A549 (cell line): ENCODE data around the gene CCDC7. TPM values are rescaled to one million over a fixed set of nuclear protein-coding genes. Genes with fewer than 3 reads are reported as not detected.
A peak's percentile ranks its signal among the peaks of the same experiment; 100 is the strongest.
"Not testable (repeated sequence)": the region's sequence is repeated elsewhere in the genome, so short reads cannot be mapped to it uniquely, and the experiment has no call there.

Source experiments
- ATAC-seq, 2 experiments: fragments of 200-7000 bp in 1 of 2; fragments of >200 bp in 1 of 2; cut with Nextera tagmentation in 1 of 2; cut with Tn5 transposase in 1 of 2; 3 replicates each; pipeline versions ENCODE4 v1.8.0 to v1.9.1; 2018 to 2020; ENCODE audit warnings: mild to moderate bottlenecking in 1 of 2, moderate library complexity in 1 of 2
- CTCF ChIA-PET: fragments of 300-600 bp; sonication (Branson Sonifier 250); formaldehyde crosslinking; extraction: SDS; loops from one replicate; lab custom pipeline; 2021; ENCODE audit warnings: antibody characterized with exemption, inconsistent platforms; lab: Yijun Ruan, JAX
- POLR2A ChIA-PET: fragments of 350-600 bp; formaldehyde crosslinking; extraction: SDS; loops from one replicate; lab custom pipeline; 2021; ENCODE audit warnings: antibody characterized with exemption, inconsistent platforms; lab: Yijun Ruan, JAX
- DNase-seq, 2 experiments: peaks; one replicate each; pipeline versions ENCODE4 v3.0.0 to v3.0.0-alpha.2; 2011 to 2016; ENCODE audit warnings: low read depth in 1 of 2, low spot score in 1 of 2
- FAIRE-seq: peaks from 2 replicates; lab custom pipeline; 2011; peaks lifted over from hg19 to GRCh38; lab: Jason Lieb, UNC
- H3K27ac ChIP-seq, 2 experiments: fragments of >200 bp; sonication (Bioruptor Twin); formaldehyde crosslinking; 3 replicates each; pipeline ENCODE4 v1.5.1; 2016 to 2017
- H3K4me1 ChIP-seq: fragments of >200 bp; sonication (Bioruptor Twin); formaldehyde crosslinking; 3 replicates; pipeline ENCODE4 v1.6.1; 2016
- H3K4me2 ChIP-seq: fragments of >200 bp; sonication (Bioruptor Twin); formaldehyde crosslinking; 3 replicates; pipeline ENCODE4 v1.6.1; 2016
- H3K4me3 ChIP-seq: fragments of >200 bp; sonication (Bioruptor Twin); formaldehyde crosslinking; 3 replicates; pipeline ENCODE4 v1.5.1; 2016
- H3K9me3 ChIP-seq: fragments of >200 bp; sonication (Bioruptor Twin); formaldehyde crosslinking; 3 replicates; pipeline ENCODE4 v1.6.1; 2016
- CBX2 ChIP-seq: fragments of 200-600 bp; sonication (generic); IDR thresholded peaks from 2 replicates; pipeline ENCODE4 v1.6.1; 2016; ENCODE audit warnings: low read depth, mild to moderate bottlenecking, borderline replicate concordance
- CEBPB ChIP-seq, 2 experiments: fragments of >200 bp in 1 of 2; sonication (Bioruptor Twin) in 1 of 2; formaldehyde crosslinking in 1 of 2; IDR thresholded peaks; 2 replicates each; pipeline ENCODE4 v1.6.1; 2012 to 2016
- FOSB ChIP-seq: fragments of 250-450 bp; sonication (Bioruptor Pico); IDR thresholded peaks from 2 replicates; pipeline ENCODE4 v1.5.0; 2020; ENCODE audit warnings: mild to moderate bottlenecking, moderate library complexity
- FOXS1 ChIP-seq: fragments of 250-450 bp; sonication (Bioruptor Pico); IDR thresholded peaks from 2 replicates; pipeline ENCODE4 v1.5.0; 2020; ENCODE audit warnings: mild to moderate bottlenecking, moderate library complexity
- HEYL ChIP-seq: fragments of 250-450 bp; sonication (Bioruptor Pico); IDR thresholded peaks from 2 replicates; pipeline ENCODE4 v1.8.0; 2021; ENCODE audit warnings: mild to moderate bottlenecking, moderate library complexity
- HOXA7 ChIP-seq: fragments of 250-450 bp; sonication (Bioruptor Pico); IDR thresholded peaks from 2 replicates; pipeline ENCODE4 v1.5.0; 2020; ENCODE audit warnings: mild to moderate bottlenecking, moderate library complexity
- KDM1A ChIP-seq: fragments of 200-600 bp; sonication (generic); IDR thresholded peaks from 2 replicates; pipeline ENCODE4 v1.6.1; 2016; ENCODE audit warnings: low read depth, mild to moderate bottlenecking
- NPAS2 ChIP-seq: fragments of 250-450 bp; sonication (Bioruptor Pico); IDR thresholded peaks from 2 replicates; pipeline ENCODE4 v1.8.0; 2022; ENCODE audit warnings: mild to moderate bottlenecking, moderate library complexity, borderline replicate concordance
- NR3C1 ChIP-seq: fragments of >200 bp; sonication (Bioruptor Twin); formaldehyde crosslinking; IDR thresholded peaks from 3 replicates; pipeline ENCODE4 v1.6.1; 2017
- POLR2AphosphoS2 ChIP-seq: conservative IDR thresholded peaks from 2 replicates; pipeline ENCODE4 v1.6.1; 2012; ENCODE audit warnings: low read length, improper control_type of control experiment, inconsistent platforms
- RAD21 ChIP-seq, 2 experiments: fragments of >200 bp in 1 of 2; sonication (Bioruptor Twin) in 1 of 2; formaldehyde crosslinking in 1 of 2; IDR thresholded peaks in 1 of 2; conservative IDR thresholded peaks in 1 of 2; 2 replicates in 1 of 2; 3 replicates in 1 of 2; pipeline ENCODE4 v1.6.1; 2012 to 2018; ENCODE audit warnings: inconsistent platforms in 1 of 2
- RARB ChIP-seq: fragments of 250-450 bp; sonication (Bioruptor Pico); IDR thresholded peaks from 2 replicates; pipeline ENCODE4 v1.8.0; 2021; ENCODE audit warnings: mild to moderate bottlenecking, moderate library complexity
- TP53 ChIP-seq: fragments of 250-450 bp; sonication (Bioruptor Pico); IDR thresholded peaks from 2 replicates; pipeline ENCODE4 v1.5.0; 2021; ENCODE audit warnings: mild to moderate bottlenecking, moderate library complexity
- ZC3H11A ChIP-seq: fragments of 450-650 bp; IDR thresholded peaks from 2 replicates; pipeline ENCODE4 v1.6.1; 2014; ENCODE audit warnings: antibody characterized with exemption, mild to moderate bottlenecking
- ZNF302 ChIP-seq: fragments of 250-450 bp; sonication (Bioruptor Pico); IDR thresholded peaks from 2 replicates; pipeline ENCODE4 v1.9.0; 2021; ENCODE audit warnings: inconsistent platforms, mild to moderate bottlenecking, moderate library complexity
- WGBS: methylation state at CpG from one replicate; pipeline ENCODE4 v1.1.6; 2017; ENCODE audit errors: missing lambda C conversion rate; 5-methylcytosine and 5-hydroxymethylcytosine counted together
- polyA plus RNA-seq, 4 experiments: library from polyadenylated mRNA; depleted of rRNA in 3 of 4; stranded (reverse); fragments of >200 nt; fragmentation: RNase III in 1 of 4; extraction: RNeasy Plus Mini Kit Qiagen cat#74134 plus additional on column Dnase treatment in 1 of 4; gene quantifications; 2 replicates in 3 of 4; 3 replicates in 1 of 4; pipeline ENCODE4 v1.2.3, GENCODE V29; 2011 to 2017
- TF ChIP-seq, protein P1 (sequence below): fragments of 450-650 bp; IDR thresholded peaks from 2 replicates; pipeline ENCODE4 v1.6.1; 2014; ENCODE audit warnings: antibody characterized with exemption
- TF ChIP-seq, protein P2 (sequence below): IDR thresholded peaks from 2 replicates; pipeline ENCODE4 v1.6.1; 2012
- TF ChIP-seq, protein P3 (sequence below): fragments of >200 bp; sonication (Bioruptor Twin); formaldehyde crosslinking; IDR thresholded peaks from 3 replicates; pipeline ENCODE4 v1.6.1; 2016
- TF ChIP-seq, protein P4 (sequence below): fragments of 250-450 bp; sonication (Bioruptor Pico); IDR thresholded peaks from 2 replicates; pipeline ENCODE4 v1.5.0; 2021; ENCODE audit warnings: mild to moderate bottlenecking, moderate library complexity, borderline replicate concordance

The CCDC7 gene
- polyA plus RNA-seq, 2 of the 4 experiments (the other 2 are of a cell fraction), result 1.2 to 2.9 TPM

DNA sequence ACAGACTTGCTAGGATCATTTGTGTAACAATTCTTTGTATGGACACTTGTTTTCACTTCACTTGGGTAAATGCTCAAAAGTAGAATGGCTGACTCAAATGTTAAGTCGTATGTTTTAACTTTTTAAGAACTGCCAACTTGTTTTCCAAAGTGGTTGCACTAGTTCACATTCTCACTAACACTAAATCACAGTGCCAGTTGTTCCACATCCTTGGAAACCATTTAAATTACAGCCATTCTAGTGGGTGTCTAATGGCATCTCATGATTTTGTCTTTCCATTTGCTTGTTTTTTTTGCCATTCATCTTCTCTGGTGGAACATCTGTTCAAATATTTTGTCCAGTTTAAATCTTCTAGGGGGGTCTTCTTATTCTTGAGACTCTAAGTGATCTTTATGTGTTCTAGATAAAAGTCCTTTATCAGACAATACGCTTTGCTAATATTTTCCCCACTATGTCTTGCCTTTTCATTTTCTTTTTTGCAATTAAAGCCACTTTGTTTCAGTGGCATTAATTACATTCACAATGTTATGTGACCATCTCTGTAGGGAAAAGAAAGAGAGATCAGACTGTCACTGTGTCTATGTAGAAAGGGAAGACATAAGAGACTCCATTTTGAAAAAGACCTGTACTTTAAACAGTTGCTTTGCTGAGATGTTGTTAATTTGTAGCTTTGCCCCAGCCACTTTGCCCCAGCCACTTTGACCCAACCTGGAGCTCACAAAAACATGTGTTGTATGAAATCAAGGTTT is 448.1 kb downstream of the CCDC7 start (continued):
- TF ChIP-seq, protein P1, sequence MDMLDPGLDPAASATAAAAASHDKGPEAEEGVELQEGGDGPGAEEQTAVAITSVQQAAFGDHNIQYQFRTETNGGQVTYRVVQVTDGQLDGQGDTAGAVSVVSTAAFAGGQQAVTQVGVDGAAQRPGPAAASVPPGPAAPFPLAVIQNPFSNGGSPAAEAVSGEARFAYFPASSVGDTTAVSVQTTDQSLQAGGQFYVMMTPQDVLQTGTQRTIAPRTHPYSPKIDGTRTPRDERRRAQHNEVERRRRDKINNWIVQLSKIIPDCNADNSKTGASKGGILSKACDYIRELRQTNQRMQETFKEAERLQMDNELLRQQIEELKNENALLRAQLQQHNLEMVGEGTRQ, result no peak

DNA sequence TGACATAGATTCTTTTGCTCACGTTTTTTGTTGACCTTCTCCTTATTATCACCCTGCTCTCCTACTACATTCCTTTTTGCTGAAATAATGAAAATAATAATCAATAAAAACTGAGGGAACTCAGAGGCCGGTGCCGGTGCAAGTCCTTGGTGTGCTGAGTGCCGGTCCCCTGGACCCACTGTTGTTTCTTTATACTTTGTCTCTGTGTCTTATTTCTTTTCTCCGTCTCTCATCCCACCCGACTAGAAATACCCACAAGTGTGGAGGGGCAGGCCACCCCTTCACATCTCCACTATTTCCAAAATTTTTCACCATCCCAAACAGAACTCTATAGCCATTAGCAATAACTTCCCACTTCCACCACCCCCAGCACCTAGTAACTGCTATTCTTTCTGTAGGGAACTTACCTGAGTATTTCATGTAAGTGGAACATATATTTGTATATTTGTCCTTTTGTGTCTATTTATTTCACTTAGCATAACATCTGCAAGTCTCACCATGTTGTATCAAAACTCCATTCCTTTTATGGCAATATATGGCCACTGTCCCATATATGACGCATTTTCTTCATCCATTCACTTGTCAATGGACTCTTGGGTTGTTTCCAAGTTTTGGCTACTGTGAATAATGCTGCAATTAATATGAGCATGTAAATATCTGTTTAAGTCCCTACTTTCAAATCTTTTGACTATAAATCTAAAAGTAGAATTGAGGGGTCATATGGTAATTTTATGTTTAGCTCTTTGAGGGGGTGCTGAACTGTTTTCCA is 449.4 kb downstream of the CCDC7 start:
- TF ChIP-seq POLR2AphosphoS2 (peak; percentile 87; the same call in 1 of the 2 replicates), RARB (CRISPR knock-in tag) (peak; percentile 52; the same call in 1 of the 2 replicates), FOSB (CRISPR knock-in tag) (0 out of 2 replicates have a peak, but pooled peaks have one; percentile 71), TP53 (CRISPR knock-in tag) (peak; percentile 47; the same call in 1 of the 2 replicates), HOXA7 (CRISPR knock-in tag) (peak; percentile 90)
- H3K27ac ChIP-seq, FAIRE-seq, DNase-seq, H3K4me3 ChIP-seq, ATAC-seq, H3K9me3 ChIP-seq, POLR2A ChIA-PET, H3K4me2 ChIP-seq, H3K4me1 ChIP-seq, CTCF ChIA-PET: not testable (repeated sequence)
- 88% methylated on average over 7 of the region's 7 CpGs for WGBS

DNA sequence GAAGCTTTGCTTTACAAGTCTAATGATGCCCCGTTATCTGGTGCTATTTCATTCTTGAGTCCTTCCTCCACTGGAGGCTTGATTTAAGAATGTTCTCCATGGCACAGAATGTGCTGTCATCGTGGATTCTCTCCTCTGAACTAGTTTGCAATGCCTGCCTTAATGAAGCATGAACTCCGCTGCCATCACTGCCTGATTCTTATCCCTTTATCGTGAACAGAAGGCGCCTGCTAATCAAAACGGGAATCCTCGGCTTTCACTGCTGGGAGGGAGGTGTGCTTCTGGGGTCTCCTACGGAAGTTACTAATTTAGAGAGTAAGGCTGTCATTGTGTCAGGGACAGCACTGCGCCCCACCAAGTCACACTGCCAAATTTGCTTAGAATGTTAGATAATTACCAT is 455.9 kb downstream of the CCDC7 start:
- Histone ChIP-seq H3K4me1 (peaks cover 36% of the 10 kb centered on the region), H3K27ac (no peak overlapping the region), H3K9me3 (no peaks in the 10 kb centered on the region), H3K4me3 (no peak overlapping the region), H3K4me2 (no peak overlapping the region)
- WGBS, result 88% methylated on average over 9 of the region's 9 CpGs
- FAIRE-seq, result no peak
- POLR2A ChIA-PET, result no interaction called here
- CTCF ChIA-PET, result no interaction called here
- 0 out of 2 replicates have a peak, but pooled peaks have one; percentile 19 for TF ChIP-seq TP53 (CRISPR knock-in tag)
- TF ChIP-seq NR3C1, result no peak
- no peak for ATAC-seq
- no peak for DNase-seq

DNA sequence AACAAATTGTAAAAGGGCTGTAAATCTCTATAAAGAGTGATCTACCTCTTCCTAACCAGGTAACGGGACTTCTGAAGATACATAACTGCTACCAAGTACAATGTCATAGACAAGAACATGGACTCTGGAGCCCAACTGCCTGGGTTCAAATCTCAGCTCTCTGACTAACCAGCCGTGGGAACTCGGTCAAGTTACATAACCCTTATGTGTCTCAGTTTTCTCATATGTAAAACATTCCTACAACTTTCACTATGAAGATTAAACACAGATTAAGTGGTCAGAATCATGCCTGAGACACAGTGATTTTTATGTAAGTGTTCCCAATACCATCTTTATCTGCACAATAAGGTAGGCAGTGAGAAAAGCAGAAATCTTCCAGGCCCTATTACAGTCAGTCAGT is 459.5 kb downstream of the CCDC7 start:
- peak in 1 of 2 experiments; percentile 5; a peak in 2 of 6 replicates for ATAC-seq
- 82% methylated on average over 3 of the region's 3 CpGs for WGBS
- no peak for DNase-seq
- no peak overlapping the region for H3K4me2 ChIP-seq
- H3K4me1 ChIP-seq, result peaks cover 72% of the 10 kb centered on the region
- H3K4me3 ChIP-seq, result no peak overlapping the region
- ChIA-PET CTCF (no interaction called here), POLR2A (no interaction called here)
- no peaks in the 10 kb centered on the region for H3K9me3 ChIP-seq
- H3K27ac ChIP-seq, result no peak overlapping the region
- no peak for FAIRE-seq
- TF ChIP-seq CEBPB (IDR thresholded peaks at IDR 0.05), result no peak
- TF ChIP-seq HOXA7 (CRISPR knock-in tag), result 0 out of 2 replicates have a peak, but pooled peaks have one; percentile 10

DNA sequence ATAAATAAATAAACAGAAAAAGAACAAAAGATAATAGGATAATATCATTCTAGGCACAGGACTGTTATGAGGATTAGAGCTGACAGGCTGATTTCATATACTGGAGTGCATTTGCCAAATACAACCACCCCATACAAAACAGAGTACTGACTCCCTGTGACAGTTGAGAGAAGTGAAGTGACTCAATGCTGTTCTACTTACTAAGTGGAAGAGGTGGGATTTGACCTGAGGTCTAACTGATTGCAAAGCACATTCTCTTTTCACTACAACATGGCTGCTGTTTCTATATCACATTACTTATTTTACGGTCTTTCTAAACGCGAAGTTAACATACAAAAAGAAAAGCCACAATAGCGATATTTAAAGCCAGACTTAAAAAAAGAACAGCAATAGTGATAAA is 460.7 kb downstream of the CCDC7 start:
- no peak overlapping the region for H3K27ac ChIP-seq
- H3K4me2 ChIP-seq, result no peak overlapping the region
- POLR2A ChIA-PET, result no interaction called here
- WGBS, result 89% methylated on average over 4 of the region's 4 CpGs
- no peaks in the 10 kb centered on the region for H3K9me3 ChIP-seq
- peak; percentile 38 to 40; a peak in 4 of 6 replicates for ATAC-seq
- no peak for FAIRE-seq
- peaks cover 83% of the 10 kb centered on the region for H3K4me1 ChIP-seq
- CTCF ChIA-PET, result interaction anchor here (1.7 kb wide), 1 partner anchor 101 kb away, joined by 3 read pairs; no protein-coding TSS in a partner anchor
- H3K4me3 ChIP-seq, result no peak overlapping the region
- no peak for DNase-seq
- no peak for TF ChIP-seq HEYL (CRISPR knock-in tag)
- TF ChIP-seq, protein P2, sequence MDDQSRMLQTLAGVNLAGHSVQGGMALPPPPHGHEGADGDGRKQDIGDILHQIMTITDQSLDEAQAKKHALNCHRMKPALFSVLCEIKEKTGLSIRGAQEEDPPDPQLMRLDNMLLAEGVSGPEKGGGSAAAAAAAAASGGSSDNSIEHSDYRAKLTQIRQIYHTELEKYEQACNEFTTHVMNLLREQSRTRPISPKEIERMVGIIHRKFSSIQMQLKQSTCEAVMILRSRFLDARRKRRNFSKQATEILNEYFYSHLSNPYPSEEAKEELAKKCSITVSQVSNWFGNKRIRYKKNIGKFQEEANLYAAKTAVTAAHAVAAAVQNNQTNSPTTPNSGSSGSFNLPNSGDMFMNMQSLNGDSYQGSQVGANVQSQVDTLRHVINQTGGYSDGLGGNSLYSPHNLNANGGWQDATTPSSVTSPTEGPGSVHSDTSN, result no peak
- TF ChIP-seq, protein P3, sequence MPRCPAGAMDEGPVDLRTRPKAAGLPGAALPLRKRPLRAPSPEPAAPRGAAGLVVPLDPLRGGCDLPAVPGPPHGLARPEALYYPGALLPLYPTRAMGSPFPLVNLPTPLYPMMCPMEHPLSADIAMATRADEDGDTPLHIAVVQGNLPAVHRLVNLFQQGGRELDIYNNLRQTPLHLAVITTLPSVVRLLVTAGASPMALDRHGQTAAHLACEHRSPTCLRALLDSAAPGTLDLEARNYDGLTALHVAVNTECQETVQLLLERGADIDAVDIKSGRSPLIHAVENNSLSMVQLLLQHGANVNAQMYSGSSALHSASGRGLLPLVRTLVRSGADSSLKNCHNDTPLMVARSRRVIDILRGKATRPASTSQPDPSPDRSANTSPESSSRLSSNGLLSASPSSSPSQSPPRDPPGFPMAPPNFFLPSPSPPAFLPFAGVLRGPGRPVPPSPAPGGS, result no peak
- peak; percentile 67; the same call in 1 of the 2 replicates for TF ChIP-seq HOXA7 (CRISPR knock-in tag)
- no peak for TF ChIP-seq RAD21 (conservative IDR thresholded peaks at IDR 0.05 in 1 of 2, IDR thresholded peaks at IDR 0.05 in 1 of 2)
- TF ChIP-seq FOSB (CRISPR knock-in tag), result peak; percentile 41; the same call in 1 of the 2 replicates
- no peak for TF ChIP-seq NPAS2 (CRISPR knock-in tag)
- TF ChIP-seq, protein P4, sequence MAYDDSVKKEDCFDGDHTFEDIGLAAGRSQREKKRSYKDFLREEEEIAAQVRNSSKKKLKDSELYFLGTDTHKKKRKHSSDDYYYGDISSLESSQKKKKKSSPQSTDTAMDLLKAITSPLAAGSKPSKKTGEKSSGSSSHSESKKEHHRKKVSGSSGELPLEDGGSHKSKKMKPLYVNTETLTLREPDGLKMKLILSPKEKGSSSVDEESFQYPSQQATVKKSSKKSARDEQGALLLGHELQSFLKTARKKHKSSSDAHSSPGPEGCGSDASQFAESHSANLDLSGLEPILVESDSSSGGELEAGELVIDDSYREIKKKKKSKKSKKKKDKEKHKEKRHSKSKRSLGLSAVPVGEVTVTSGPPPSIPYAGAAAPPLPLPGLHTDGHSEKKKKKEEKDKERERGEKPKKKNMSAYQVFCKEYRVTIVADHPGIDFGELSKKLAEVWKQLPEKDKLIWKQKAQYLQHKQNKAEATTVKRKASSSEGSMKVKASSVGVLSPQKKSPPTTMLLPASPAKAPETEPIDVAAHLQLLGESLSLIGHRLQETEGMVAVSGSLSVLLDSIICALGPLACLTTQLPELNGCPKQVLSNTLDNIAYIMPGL (CRISPR knock-in tag), result no peak
- no peak for TF ChIP-seq ZNF302
- TF ChIP-seq ZC3H11A, result no peak
- no peak for TF ChIP-seq CBX2
- no peak for TF ChIP-seq CEBPB (IDR thresholded peaks at IDR 0.05)
- no peak for TF ChIP-seq FOXS1 (CRISPR knock-in tag)
- no peak for TF ChIP-seq KDM1A
